Dermis blood vessel endothelial cell (primary cell): ENCODE data around the gene ARMC10. TPM values are rescaled to one million over a fixed set of nuclear protein-coding genes. Genes with fewer than 3 reads are reported as not detected.
A peak's percentile ranks its signal among the peaks of the same experiment; 100 is the strongest.
"Not testable (repeated sequence)": the region's sequence is repeated elsewhere in the genome, so short reads cannot be mapped to it uniquely, and the experiment has no call there.

ENCODE experiments used
- DNase-seq: peaks from one replicate; pipeline ENCODE4 v3.0.0; 2010
- total RNA-seq: library from RNA; depleted of rRNA; stranded (reverse); fragments of >200 nt; gene quantifications from 2 replicates; pipeline ENCODE4 v1.2.3, GENCODE V29; 2014

ARMC10 gene
- total RNA-seq, 1 donor from 2014 or later: 36.8 TPM

GRCh38 chr7:103129702-103130549, 55.0 kb downstream of the ARMC10 start:
- no peak for DNase-seq

- DNase-seq: no peak
Measured at GRCh38 chr7:103130901-103131624, 56.1 kb downstream of the ARMC10 start.

- DNase-seq: no peak
Measured at GRCh38 chr7:103132995-103133688, 58.2 kb downstream of the ARMC10 start.

GRCh38 chr7:103134836-103135554, 60.1 kb downstream of the ARMC10 start:
- DNase-seq: no peak

GRCh38 chr7:103140061-103140460, 65.1 kb downstream of the ARMC10 start:
- DNase-seq: no peak

GRCh38 chr7:103140685-103141084, 65.7 kb downstream of the ARMC10 start:
- DNase-seq: no peak

- peak; percentile 15 for DNase-seq
Measured at GRCh38 chr7:103141753-103142404, 66.9 kb downstream of the ARMC10 start.

GRCh38 chr7:103142494-103142893, 67.6 kb downstream of the ARMC10 start:
- DNase-seq: peak; percentile 13

GRCh38 chr7:103143868-103144267, 68.9 kb downstream of the ARMC10 start:
- no peak for DNase-seq

GRCh38 chr7:103144754-103145153, 69.8 kb downstream of the ARMC10 start:
- not testable (repeated sequence) for DNase-seq

- peak; percentile 8 for DNase-seq
Measured at GRCh38 chr7:103148131-103148993, 73.4 kb downstream of the ARMC10 start.

Other genes starting within 250 kb of the ARMC10 start
- 1.2 and 2.0 TPM in 2 replicates for gene LRRC17, start 162.1 kb upstream of the ARMC10 start, total RNA-seq
- gene FBXL13, start 344 bp upstream of the ARMC10 start, total RNA-seq: 0.60 and 0.85 TPM in 2 replicates
- gene NAPEPLD, start 74.0 kb downstream of the ARMC10 start, total RNA-seq: 5.4 and 6.4 TPM in 2 replicates
- 51.6 and 58.2 TPM in 2 replicates for gene PMPCB, start 222.3 kb downstream of the ARMC10 start, total RNA-seq